ENCODE measurements around the gene ALDH4A1.

Gene ALDH4A1

GRCh38 chr1:18902523-18903290 lies at the start of gene ALDH4A1:
ALDH4A1 (minus strand) TSS chr1:18902555; CDS start chr1:18902523, 32 bp downstream.
- DNase-seq: peak; percentile 83

GRCh38 chr1:18951818-18952391 lies 49.5 kb upstream of the ALDH4A1 start:
- DNase-seq: peak; percentile 52

GRCh38 chr1:18951416-18951815 lies 49.1 kb upstream of the ALDH4A1 start:
- DNase-seq: no peak

GRCh38 chr1:18950401-18951026 lies 48.2 kb upstream of the ALDH4A1 start:
- DNase-seq: no peak

- DNase-seq: no peak
Measured at GRCh38 chr1:18949686-18950400, 47.5 kb upstream of the ALDH4A1 start.

- DNase-seq: no peak
Measured at GRCh38 chr1:18948913-18949685, 46.7 kb upstream of the ALDH4A1 start.

- peak; percentile 45 for DNase-seq
Measured at GRCh38 chr1:18948048-18948912, 45.9 kb upstream of the ALDH4A1 start.

GRCh38 chr1:18947570-18947969 lies 45.2 kb upstream of the ALDH4A1 start:
- no peak for DNase-seq

- no peak for DNase-seq
Measured at GRCh38 chr1:18946550-18947381, 44.4 kb upstream of the ALDH4A1 start.

GRCh38 chr1:18945401-18945849 lies 43.1 kb upstream of the ALDH4A1 start:
- no peak for DNase-seq

- DNase-seq: no peak
Measured at GRCh38 chr1:18944810-18945209, 42.5 kb upstream of the ALDH4A1 start.

- no peak for DNase-seq
Measured at GRCh38 chr1:18943914-18944572, 41.7 kb upstream of the ALDH4A1 start.

- no peak for DNase-seq
Measured at GRCh38 chr1:18943162-18943561, 40.8 kb upstream of the ALDH4A1 start.

- no peak for DNase-seq
Measured at GRCh38 chr1:18942340-18942739, 40.0 kb upstream of the ALDH4A1 start.

- DNase-seq: no peak
Measured at GRCh38 chr1:18941221-18942141, 39.1 kb upstream of the ALDH4A1 start.

GRCh38 chr1:18940303-18941020 lies 38.1 kb upstream of the ALDH4A1 start:
- DNase-seq: no peak

- DNase-seq: no peak
Measured at GRCh38 chr1:18939398-18940302, 37.3 kb upstream of the ALDH4A1 start.
